ENCODE results near the gene CHTOP. TPM values are rescaled to one million over a fixed set of nuclear protein-coding genes. Genes with fewer than 3 reads are reported as not detected.

CHTOP gene
- total RNA-seq, 4 donors from 2014 or later, result 35.2 to 86.1 (median 65.2) TPM

DNA sequence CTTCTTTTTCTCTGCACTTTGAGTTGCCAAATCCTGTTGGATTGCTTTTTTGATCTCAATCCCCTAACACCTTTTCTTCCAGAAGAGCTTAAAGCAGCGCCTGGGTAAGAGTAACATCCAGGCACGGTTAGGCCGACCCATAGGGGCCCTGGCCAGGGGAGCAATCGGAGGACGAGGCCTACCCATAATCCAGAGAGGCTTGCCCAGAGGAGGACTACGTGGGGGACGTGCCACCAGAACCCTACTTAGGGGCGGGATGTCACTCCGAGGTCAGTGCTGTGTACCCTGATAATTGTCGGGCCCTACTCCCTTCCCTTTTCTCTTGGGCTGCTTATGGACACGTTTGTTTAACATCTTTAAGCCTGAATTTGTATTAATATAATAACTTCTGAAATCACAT, 8.3 kb downstream of the CHTOP start:
- Histone ChIP-seq H3K9me3 (no peaks in the 10 kb centered on the region), H3K4me1 (peaks cover 0 to 16% (median 7%) of the 10 kb centered on the region in 4 donors), H3K4me3 (no peak overlapping the region), H3K36me3 (peaks cover 2 to 90% (median 43%) of the 10 kb centered on the region in 4 donors), H3K27ac (no peak overlapping the region), H3K27me3 (no peaks in the 10 kb centered on the region)
- DNase-seq, result no peak
- TF ChIP-seq POLR2A (IDR thresholded peaks at IDR 0.05) (no peak), EP300 (IDR thresholded peaks at IDR 0.05; ENCODE audit: low read depth) (no peak)
- WGBS, 2 donors (ENCODE audit: low coverage in 1 of 2), result 86 to 93% methylated on average over 3 to 11 of the region's 11 CpGs
- intact Hi-C loops (cut with DNase I; ENCODE audit: low total_unique reads) (no loop called here), in situ Hi-C loops (cut with MboI; ENCODE audit: low pct_ligation_motif_present in 1 of 4, low pct_unique_long_range_greater_than_20kb in 1 of 4, low sequenced_read_pairs in 3 of 4) (no loop called here)

DNA sequence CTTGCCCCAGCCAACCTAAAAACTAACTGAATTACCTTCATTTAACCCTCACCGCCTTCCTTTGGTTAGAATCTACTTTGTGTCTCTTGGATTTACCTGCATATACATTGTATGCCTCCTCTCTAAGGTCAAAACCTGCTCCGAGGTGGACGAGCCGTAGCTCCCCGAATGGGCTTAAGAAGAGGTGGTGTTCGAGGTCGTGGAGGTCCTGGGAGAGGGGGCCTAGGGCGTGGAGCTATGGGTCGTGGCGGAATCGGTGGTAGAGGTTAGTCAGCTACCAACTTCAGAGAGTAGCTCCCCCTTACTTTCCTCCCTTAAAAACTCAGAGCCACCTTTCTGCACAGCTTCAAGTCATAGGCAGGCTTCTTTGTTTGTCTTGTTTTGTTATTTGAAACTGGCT, 9.2 kb downstream of the CHTOP start:
- peaks cover 0 to 8% (median 2%) of the 10 kb centered on the region in 4 donors for H3K4me1 ChIP-seq
- H3K36me3 ChIP-seq, result peaks cover 2 to 81% (median 39%) of the 10 kb centered on the region in 4 donors
- 89 to 100% methylated on average over 1 to 11 of the region's 11 CpGs for WGBS, 2 donors (ENCODE audit: low coverage in 1 of 2)
- H3K9me3 ChIP-seq, result no peaks in the 10 kb centered on the region
- DNase-seq, result no peak
- in situ Hi-C loops (cut with MboI; ENCODE audit: low pct_ligation_motif_present in 1 of 4, low pct_unique_long_range_greater_than_20kb in 1 of 4, low sequenced_read_pairs in 3 of 4), result no loop called here
- intact Hi-C loops (cut with DNase I; ENCODE audit: low total_unique reads), result no loop called here
- H3K27me3 ChIP-seq, result no peaks in the 10 kb centered on the region
- no peak for TF ChIP-seq POLR2AphosphoS5 (IDR thresholded peaks at IDR 0.05)
- TF ChIP-seq, protein P1, sequence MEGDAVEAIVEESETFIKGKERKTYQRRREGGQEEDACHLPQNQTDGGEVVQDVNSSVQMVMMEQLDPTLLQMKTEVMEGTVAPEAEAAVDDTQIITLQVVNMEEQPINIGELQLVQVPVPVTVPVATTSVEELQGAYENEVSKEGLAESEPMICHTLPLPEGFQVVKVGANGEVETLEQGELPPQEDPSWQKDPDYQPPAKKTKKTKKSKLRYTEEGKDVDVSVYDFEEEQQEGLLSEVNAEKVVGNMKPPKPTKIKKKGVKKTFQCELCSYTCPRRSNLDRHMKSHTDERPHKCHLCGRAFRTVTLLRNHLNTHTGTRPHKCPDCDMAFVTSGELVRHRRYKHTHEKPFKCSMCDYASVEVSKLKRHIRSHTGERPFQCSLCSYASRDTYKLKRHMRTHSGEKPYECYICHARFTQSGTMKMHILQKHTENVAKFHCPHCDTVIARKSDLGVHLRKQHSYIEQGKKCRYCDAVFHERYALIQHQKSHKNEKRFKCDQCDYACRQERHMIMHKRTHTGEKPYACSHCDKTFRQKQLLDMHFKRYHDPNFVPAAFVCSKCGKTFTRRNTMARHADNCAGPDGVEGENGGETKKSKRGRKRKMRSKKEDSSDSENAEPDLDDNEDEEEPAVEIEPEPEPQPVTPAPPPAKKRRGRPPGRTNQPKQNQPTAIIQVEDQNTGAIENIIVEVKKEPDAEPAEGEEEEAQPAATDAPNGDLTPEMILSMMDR (IDR thresholded peaks at IDR 0.05), result no peak
- no peak for TF ChIP-seq EP300 (IDR thresholded peaks at IDR 0.05; ENCODE audit: low read depth)
- no peak for TF ChIP-seq POLR2A (IDR thresholded peaks at IDR 0.05)
- no peak overlapping the region for H3K4me3 ChIP-seq
- H3K27ac ChIP-seq, result no peak overlapping the region

DNA sequence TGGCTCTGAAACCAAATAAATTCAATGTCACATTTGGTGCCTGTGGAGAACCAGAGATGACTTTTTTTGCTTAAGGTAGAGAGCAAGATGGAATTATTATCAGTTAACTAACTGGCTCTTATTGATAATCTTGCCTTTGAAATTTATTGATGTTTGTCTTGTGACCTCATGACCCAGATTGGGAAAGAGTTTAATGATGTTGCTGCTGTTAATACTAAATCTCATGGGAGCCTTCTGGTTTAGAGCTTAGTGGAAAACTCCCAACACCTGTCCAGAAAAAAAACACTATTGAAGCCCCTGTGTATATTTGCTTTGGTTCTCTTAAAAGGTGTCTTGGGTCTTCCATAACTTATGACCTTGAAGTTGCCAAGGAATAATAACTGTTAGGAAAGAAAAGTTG, 9.9 kb downstream of the CHTOP start:
- intact Hi-C loops (cut with DNase I; ENCODE audit: low total_unique reads), result no loop called here

DNA sequence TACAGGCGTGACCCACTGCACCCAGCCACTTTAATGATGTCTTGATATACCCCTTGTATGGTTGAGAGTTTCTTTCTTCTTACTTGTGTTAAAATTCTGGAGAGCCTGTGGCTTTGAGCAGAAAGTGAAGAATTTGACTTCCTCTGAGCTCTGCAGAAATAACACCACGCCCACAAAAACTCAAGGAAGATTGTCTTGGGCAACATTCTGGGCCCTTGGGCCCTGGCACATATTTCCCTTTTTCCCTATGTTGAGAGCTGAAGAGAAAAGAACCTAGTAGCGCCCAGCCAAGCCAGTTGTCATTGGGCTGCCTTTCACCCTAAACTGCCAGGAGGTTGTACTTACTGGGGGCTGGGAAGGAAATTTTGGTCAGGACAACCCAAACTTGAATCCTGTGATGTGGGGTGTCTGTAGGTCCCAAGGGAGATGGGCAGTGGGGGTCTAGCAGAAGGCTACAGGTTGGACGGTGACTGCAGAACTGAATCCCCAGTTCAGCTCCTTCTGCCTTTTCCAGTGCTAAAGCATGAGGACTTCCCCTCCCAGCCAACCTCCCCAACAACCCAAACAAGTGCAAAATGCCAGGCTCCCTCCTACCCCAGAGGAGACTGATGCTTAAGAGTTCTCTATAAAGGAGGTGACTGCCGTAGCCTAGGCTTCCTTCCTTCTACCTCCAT, 12.9 kb downstream of the CHTOP start:
- TF ChIP-seq POLR2A (IDR thresholded peaks at IDR 0.05), result no peak
- no peak for TF ChIP-seq POLR2AphosphoS5 (IDR thresholded peaks at IDR 0.05)
- TF ChIP-seq EP300 (IDR thresholded peaks at IDR 0.05; ENCODE audit: low read depth), result no peak
- TF ChIP-seq, protein P1 (IDR thresholded peaks at IDR 0.05), result no peak
- Histone ChIP-seq H3K27me3 (no peaks in the 10 kb centered on the region), H3K27ac (no peak overlapping the region), H3K4me1 (peaks cover 0 to 5% (median 0%) of the 10 kb centered on the region in 4 donors), H3K4me3 (no peak overlapping the region), H3K9me3 (no peaks in the 10 kb centered on the region), H3K36me3 (peaks cover 2 to 45% (median 21%) of the 10 kb centered on the region in 4 donors)
- intact Hi-C loops (cut with DNase I; ENCODE audit: low total_unique reads), result no loop called here
- in situ Hi-C loops (cut with MboI; ENCODE audit: low pct_ligation_motif_present in 1 of 4, low pct_unique_long_range_greater_than_20kb in 1 of 4, low sequenced_read_pairs in 3 of 4), result no loop called here
- no peak for DNase-seq
- 86 to 93% methylated on average over 2 to 5 of the region's 5 CpGs for WGBS, 2 donors (ENCODE audit: low coverage in 1 of 2)

More for the DNA sequence above, 9.9 kb downstream of the CHTOP start:
- H3K4me3 ChIP-seq, result no peak overlapping the region
- no peak for DNase-seq
- TF ChIP-seq POLR2A (IDR thresholded peaks at IDR 0.05) (no peak), POLR2AphosphoS5 (IDR thresholded peaks at IDR 0.05) (no peak), EP300 (IDR thresholded peaks at IDR 0.05; ENCODE audit: low read depth) (no peak)
- TF ChIP-seq, protein P1 (IDR thresholded peaks at IDR 0.05), result no peak
- peaks cover 0 to 5% (median 0%) of the 10 kb centered on the region in 4 donors for H3K4me1 ChIP-seq
- no peaks in the 10 kb centered on the region for H3K9me3 ChIP-seq
- no peaks in the 10 kb centered on the region for H3K27me3 ChIP-seq
- no peak overlapping the region for H3K27ac ChIP-seq
- H3K36me3 ChIP-seq, result peaks cover 2 to 74% (median 35%) of the 10 kb centered on the region in 4 donors
- in situ Hi-C loops (cut with MboI; ENCODE audit: low pct_ligation_motif_present in 1 of 4, low pct_unique_long_range_greater_than_20kb in 1 of 4, low sequenced_read_pairs in 3 of 4), result no loop called here
